ENCODE measurements around the gene CYP3A4. TPM values are rescaled to one million over a fixed set of nuclear protein-coding genes. Genes with fewer than 3 reads are reported as not detected.

CYP3A4 gene
- total and polyA plus RNA-seq, 2 of the 8 experiments (the other 6 are each of a cell fraction or from before 2014, with no cell fraction given): not detected

- TF ChIP-seq NANOG (IDR thresholded peaks at IDR 0.05; ENCODE audit: insufficient read depth, low read depth, low read length, poor library complexity, severe bottlenecking) (no peak), CBX8 (IDR thresholded peaks at IDR 0.05; ENCODE audit: borderline replicate concordance, low read depth, low read length) (no peak), E2F6 (IDR thresholded peaks at IDR 0.05) (no peak), KDM4A (IDR thresholded peaks at IDR 0.05; ENCODE audit: low read depth, low read length, severe bottlenecking) (no peak), JUN (IDR thresholded peaks at IDR 0.05; ENCODE audit: low read depth, low read length) (no peak), ATF3 (IDR thresholded peaks at IDR 0.05; ENCODE audit: insufficient read depth, low read depth, low read length) (no peak)
Observed at GRCh38 chr7:99734987-99735386, 49.0 kb downstream of the CYP3A4 start, which contains the start of gene CYP3A7 (continued).
